Uterus (tissue), 2 donors: ENCODE data around the gene ATXN7L1.

Experiments used
- POLR2A ChIP-seq, 2 donors: fragments of 450-650 bp; IDR thresholded peaks; one replicate each; pipeline ENCODE4 v1.6.1; 2016; ENCODE audit warnings: antibody characterized with exemption in 2 of 2, mild to moderate bottlenecking in 1 of 2, moderate library complexity in 1 of 2
- TF ChIP-seq, protein P1 (sequence below), 4 experiments: fragments of 200-600 bp in 2 of 4; fragments of 450-650 bp in 2 of 4; sonication (generic) in 2 of 4; IDR thresholded peaks; one replicate each; pipeline ENCODE4 v1.5.1; 2016 to 2019; ENCODE audit warnings: antibody characterized with exemption in 4 of 4, mild to moderate bottlenecking in 2 of 4, moderate library complexity in 1 of 4

DNA sequence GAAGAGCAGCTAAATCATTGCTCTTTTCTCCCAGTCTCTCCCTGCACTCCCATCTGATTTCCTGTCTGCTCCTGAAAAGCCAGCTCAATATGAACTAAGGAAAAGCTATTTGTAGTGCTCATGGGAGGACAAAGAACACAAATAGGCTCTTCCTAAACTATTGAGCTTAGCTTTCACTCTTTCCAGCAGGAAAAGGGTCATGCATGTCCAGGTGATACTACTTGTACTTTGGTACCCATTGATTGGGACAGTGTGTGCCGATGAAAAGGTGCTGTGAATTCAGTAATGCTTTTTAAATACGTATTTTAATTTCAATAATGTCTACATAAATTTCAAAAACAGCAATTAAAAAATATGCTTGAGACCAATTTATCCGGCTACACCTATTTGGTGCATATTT is 37.5 kb upstream of the ATXN7L1 start:
- TF ChIP-seq, protein P1, sequence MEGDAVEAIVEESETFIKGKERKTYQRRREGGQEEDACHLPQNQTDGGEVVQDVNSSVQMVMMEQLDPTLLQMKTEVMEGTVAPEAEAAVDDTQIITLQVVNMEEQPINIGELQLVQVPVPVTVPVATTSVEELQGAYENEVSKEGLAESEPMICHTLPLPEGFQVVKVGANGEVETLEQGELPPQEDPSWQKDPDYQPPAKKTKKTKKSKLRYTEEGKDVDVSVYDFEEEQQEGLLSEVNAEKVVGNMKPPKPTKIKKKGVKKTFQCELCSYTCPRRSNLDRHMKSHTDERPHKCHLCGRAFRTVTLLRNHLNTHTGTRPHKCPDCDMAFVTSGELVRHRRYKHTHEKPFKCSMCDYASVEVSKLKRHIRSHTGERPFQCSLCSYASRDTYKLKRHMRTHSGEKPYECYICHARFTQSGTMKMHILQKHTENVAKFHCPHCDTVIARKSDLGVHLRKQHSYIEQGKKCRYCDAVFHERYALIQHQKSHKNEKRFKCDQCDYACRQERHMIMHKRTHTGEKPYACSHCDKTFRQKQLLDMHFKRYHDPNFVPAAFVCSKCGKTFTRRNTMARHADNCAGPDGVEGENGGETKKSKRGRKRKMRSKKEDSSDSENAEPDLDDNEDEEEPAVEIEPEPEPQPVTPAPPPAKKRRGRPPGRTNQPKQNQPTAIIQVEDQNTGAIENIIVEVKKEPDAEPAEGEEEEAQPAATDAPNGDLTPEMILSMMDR (IDR thresholded peaks at IDR 0.05): no peak
- no peak for TF ChIP-seq POLR2A (IDR thresholded peaks at IDR 0.05)
